Glutamatergic neuron (in vitro differentiated cells): Measurements from ENCODE around the gene BTBD16. TPM values are rescaled to one million over a fixed set of nuclear protein-coding genes. Genes with fewer than 3 reads are reported as not detected.

Source experiments
- DNase-seq: peaks from one replicate; pipeline ENCODE4 v3.0.0; 2022
- H3K27ac Mint-ChIP-seq: one replicate; pipeline ENCODE4 v1.8.0; 2020; ENCODE audit warnings: mild to moderate bottlenecking, mixed read lengths, inconsistent platforms; ENCODE audit not compliant: unreplicated experiment
- H3K27me3 Mint-ChIP-seq: one replicate; pipeline ENCODE4 v1.8.0; 2020; ENCODE audit warnings: mild to moderate bottlenecking, moderate library complexity, mixed read lengths, inconsistent platforms; ENCODE audit not compliant: unreplicated experiment
- H3K36me3 Mint-ChIP-seq: one replicate; pipeline ENCODE4 v1.8.0; 2020; ENCODE audit warnings: mild to moderate bottlenecking, mixed read lengths, inconsistent platforms; ENCODE audit not compliant: unreplicated experiment
- H3K4me1 Mint-ChIP-seq: one replicate; pipeline ENCODE4 v1.8.0; 2020; ENCODE audit warnings: mild to moderate bottlenecking, low read depth, mixed read lengths, inconsistent platforms; ENCODE audit not compliant: unreplicated experiment
- H3K4me3 Mint-ChIP-seq: one replicate; pipeline ENCODE4 v1.8.0; 2020; ENCODE audit warnings: mild to moderate bottlenecking, mixed read lengths, inconsistent platforms; ENCODE audit not compliant: unreplicated experiment
- H3K9me3 Mint-ChIP-seq: one replicate; pipeline ENCODE4 v1.8.0; 2020; ENCODE audit warnings: mild to moderate bottlenecking, moderate library complexity, mixed read lengths, inconsistent platforms; ENCODE audit not compliant: unreplicated experiment
- CTCF ChIP-seq: fragments of 200-600 bp; sonication (generic); IDR thresholded peaks from one replicate; pipeline ENCODE4 v1.5.0; 2021; ENCODE audit not compliant: partially characterized antibody, unreplicated experiment
- total RNA-seq: library from RNA; stranded (reverse); fragmentation: NEBNext Ultra II Directional; extraction: Animal tissue kit (Norgen Biotek cat#: 25700); gene quantifications from one replicate; pipeline ENCODE4 v1.2.1, GENCODE V29; 2021; ENCODE audit not compliant: unreplicated experiment

The BTBD16 gene
- total RNA-seq, 1 donor from 2014 or later: 0.98 TPM

DNA sequence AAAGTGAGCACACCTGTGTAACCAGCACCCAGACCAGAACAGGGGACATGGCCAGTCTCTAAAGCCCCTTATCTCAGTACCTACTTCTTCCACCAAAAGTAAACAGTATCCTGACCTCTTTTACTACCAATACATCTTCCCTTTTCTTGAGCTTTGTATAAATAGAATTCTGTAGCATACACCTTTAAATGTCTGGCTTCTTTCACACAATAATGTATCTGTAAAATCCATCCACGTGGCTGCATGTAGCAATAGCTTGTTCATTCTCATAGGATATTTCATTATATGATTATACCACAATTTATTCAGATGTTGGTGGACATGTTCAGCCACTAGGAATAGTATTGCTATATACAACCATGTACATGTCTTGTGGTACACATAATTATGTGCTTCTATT is 40.6 kb downstream of the BTBD16 start:
- TF ChIP-seq CTCF: no peak
- Mint-ChIP-seq H3K4me3 (no peak overlapping the region), H3K27ac (no peak overlapping the region), H3K4me1 (no peaks in the 10 kb centered on the region), H3K9me3 (peaks cover 2% of the 10 kb centered on the region), H3K27me3 (no peaks in the 10 kb centered on the region), H3K36me3 (no peaks in the 10 kb centered on the region)
- DNase-seq: no peak

- Mint-ChIP-seq H3K27me3 (no peaks in the 10 kb centered on the region), H3K36me3 (no peaks in the 10 kb centered on the region), H3K4me3 (no peak overlapping the region), H3K4me1 (no peaks in the 10 kb centered on the region), H3K27ac (no peak overlapping the region), H3K9me3 (no peaks in the 10 kb centered on the region)
- no peak for DNase-seq
- TF ChIP-seq CTCF: no peak
Observed at GRCh38 chr10:122316224-122316884, 45.3 kb downstream of the BTBD16 start.

DNA sequence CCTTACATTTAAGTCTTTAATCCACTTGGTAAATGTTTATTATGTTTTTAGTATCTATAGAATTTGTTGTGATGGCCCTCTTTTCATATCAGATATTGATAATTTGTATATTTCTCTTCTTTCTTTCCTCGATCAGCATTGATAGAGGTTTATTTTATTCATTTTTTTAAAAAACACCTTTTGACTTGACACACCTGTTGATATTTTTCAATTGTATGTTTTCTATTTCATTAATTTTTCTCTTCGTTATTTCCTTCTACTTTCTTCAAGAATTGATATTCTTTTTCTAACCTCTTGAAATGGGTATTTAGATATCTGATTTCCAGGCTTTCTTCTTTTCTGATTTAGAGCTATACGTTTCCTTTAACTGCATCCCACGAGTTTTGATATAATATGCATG is 50.9 kb downstream of the BTBD16 start:
- no peaks in the 10 kb centered on the region for H3K36me3 Mint-ChIP-seq
- H3K27me3 Mint-ChIP-seq: peaks cover 2% of the 10 kb centered on the region
- no peak overlapping the region for H3K27ac Mint-ChIP-seq
- peaks cover 1% of the 10 kb centered on the region for H3K9me3 Mint-ChIP-seq
- no peak for DNase-seq
- no peak for TF ChIP-seq CTCF
- H3K4me1 Mint-ChIP-seq: no peaks in the 10 kb centered on the region
- H3K4me3 Mint-ChIP-seq: no peak overlapping the region

DNA sequence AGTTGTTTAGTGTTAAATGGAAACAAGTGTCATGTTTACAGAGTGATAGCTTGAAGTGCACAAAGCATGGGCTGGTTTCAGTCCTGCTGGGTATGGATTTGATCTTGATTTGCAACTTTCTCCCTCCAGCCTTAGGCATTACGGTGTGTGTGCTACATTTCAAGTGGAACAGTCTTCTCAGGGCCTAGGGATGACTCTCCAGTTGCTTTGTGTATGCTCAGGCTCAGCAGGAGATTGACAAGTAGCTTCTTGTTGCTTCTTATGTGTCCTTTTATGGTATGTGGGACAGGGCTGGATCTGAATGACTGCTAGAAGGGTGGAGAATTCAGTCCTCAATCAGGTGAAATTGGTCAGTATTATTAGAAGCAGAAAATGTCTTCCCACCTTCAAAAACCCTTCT is 52.1 kb downstream of the BTBD16 start:
- H3K27ac Mint-ChIP-seq: no peak overlapping the region
- no peak overlapping the region for H3K4me3 Mint-ChIP-seq
- no peaks in the 10 kb centered on the region for H3K36me3 Mint-ChIP-seq
- peaks cover 2% of the 10 kb centered on the region for H3K27me3 Mint-ChIP-seq
- TF ChIP-seq CTCF: no peak
- H3K9me3 Mint-ChIP-seq: peaks cover 1% of the 10 kb centered on the region
- H3K4me1 Mint-ChIP-seq: no peaks in the 10 kb centered on the region
- no peak for DNase-seq

- Mint-ChIP-seq H3K36me3 (no peaks in the 10 kb centered on the region), H3K4me1 (no peaks in the 10 kb centered on the region), H3K4me3 (no peak overlapping the region), H3K27ac (no peak overlapping the region), H3K27me3 (peaks cover 2% of the 10 kb centered on the region), H3K9me3 (peaks cover 1% of the 10 kb centered on the region)
- no peak for TF ChIP-seq CTCF
- DNase-seq: no peak
Observed at GRCh38 chr10:122323941-122324675, 53.0 kb downstream of the BTBD16 start.
